ENCODE results near the gene BCL6B. TPM values are rescaled to one million over a fixed set of nuclear protein-coding genes. Genes with fewer than 3 reads are reported as not detected.

The BCL6B gene
- total RNA-seq, 1 experiment from 2014 or later = 11.4 TPM

DNA sequence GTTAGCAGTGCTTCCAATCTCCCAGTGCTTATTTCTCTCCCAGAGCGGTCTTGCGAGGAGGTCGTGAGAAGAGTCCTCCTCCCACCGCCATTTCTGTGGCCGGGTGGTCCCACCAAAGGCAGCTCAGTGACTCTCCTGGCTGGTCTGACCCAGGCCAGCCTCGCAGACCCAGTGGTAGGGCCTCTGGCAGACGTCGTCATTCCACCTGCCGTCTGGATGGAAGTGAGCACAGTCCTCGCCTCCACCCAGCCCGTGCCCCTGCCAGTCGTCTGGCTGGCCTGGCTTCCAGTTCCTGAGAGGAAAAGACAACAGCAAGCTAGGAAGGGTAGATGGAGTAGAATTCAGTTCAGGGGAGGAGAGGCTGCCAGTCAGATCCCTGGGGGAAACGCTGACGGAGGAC is 52.1 kb downstream of the BCL6B start (continued):
- TF ChIP-seq NR1H2 (CRISPR knock-in tag; IDR thresholded peaks at IDR 0.05) = no peak
- TF ChIP-seq ZNF423 (CRISPR knock-in tag; IDR thresholded peaks at IDR 0.05) = no peak
- TF ChIP-seq ZNF263 (CRISPR knock-in tag; IDR thresholded peaks at IDR 0.05; ENCODE audit: low read depth) = no peak
- TF ChIP-seq ZNF425 (CRISPR knock-in tag; conservative IDR thresholded peaks at IDR 0.05) = no peak

GRCh38 chr17:7077911-7078546 is 55.2 kb downstream of the BCL6B start:
- H3K27ac Mint-ChIP-seq = no peak overlapping the region
- peaks cover 8% of the 10 kb centered on the region for H3K27me3 Mint-ChIP-seq (ENCODE audit: low read depth)
- no peaks in the 10 kb centered on the region for H3K36me3 Mint-ChIP-seq
- peaks cover 13% of the 10 kb centered on the region for H3K9me3 Mint-ChIP-seq
- ATAC-seq = no peak
- no peaks in the 10 kb centered on the region for H3K4me1 Mint-ChIP-seq
- H3K4me3 Mint-ChIP-seq = no peak overlapping the region
- CTCF ChIA-PET = no interaction called here
- TF ChIP-seq SMAD3 (CRISPR knock-in tag; IDR thresholded peaks at IDR 0.05; ENCODE audit: borderline replicate concordance) (no peak), NR3C1 (CRISPR knock-in tag; conservative IDR thresholded peaks at IDR 0.05; ENCODE audit: low read depth) (no peak), ATF1 (CRISPR knock-in tag; IDR thresholded peaks at IDR 0.05) (no peak), GTF2I (CRISPR knock-in tag; conservative IDR thresholded peaks at IDR 0.05) (no peak), TP53 (CRISPR knock-in tag; IDR thresholded peaks at IDR 0.05) (no peak), RORB (CRISPR knock-in tag; IDR thresholded peaks at IDR 0.05) (no peak)
- TF ChIP-seq, protein P1, sequence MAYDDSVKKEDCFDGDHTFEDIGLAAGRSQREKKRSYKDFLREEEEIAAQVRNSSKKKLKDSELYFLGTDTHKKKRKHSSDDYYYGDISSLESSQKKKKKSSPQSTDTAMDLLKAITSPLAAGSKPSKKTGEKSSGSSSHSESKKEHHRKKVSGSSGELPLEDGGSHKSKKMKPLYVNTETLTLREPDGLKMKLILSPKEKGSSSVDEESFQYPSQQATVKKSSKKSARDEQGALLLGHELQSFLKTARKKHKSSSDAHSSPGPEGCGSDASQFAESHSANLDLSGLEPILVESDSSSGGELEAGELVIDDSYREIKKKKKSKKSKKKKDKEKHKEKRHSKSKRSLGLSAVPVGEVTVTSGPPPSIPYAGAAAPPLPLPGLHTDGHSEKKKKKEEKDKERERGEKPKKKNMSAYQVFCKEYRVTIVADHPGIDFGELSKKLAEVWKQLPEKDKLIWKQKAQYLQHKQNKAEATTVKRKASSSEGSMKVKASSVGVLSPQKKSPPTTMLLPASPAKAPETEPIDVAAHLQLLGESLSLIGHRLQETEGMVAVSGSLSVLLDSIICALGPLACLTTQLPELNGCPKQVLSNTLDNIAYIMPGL (CRISPR knock-in tag; IDR thresholded peaks at IDR 0.05) = no peak
- TF ChIP-seq, protein P2, sequence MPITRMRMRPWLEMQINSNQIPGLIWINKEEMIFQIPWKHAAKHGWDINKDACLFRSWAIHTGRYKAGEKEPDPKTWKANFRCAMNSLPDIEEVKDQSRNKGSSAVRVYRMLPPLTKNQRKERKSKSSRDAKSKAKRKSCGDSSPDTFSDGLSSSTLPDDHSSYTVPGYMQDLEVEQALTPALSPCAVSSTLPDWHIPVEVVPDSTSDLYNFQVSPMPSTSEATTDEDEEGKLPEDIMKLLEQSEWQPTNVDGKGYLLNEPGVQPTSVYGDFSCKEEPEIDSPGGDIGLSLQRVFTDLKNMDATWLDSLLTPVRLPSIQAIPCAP (CRISPR knock-in tag; IDR thresholded peaks at IDR 0.05) = no peak
- POLR2A ChIA-PET = no interaction called here
- DNase-seq (ENCODE audit: low spot score) = no peak

DNA sequence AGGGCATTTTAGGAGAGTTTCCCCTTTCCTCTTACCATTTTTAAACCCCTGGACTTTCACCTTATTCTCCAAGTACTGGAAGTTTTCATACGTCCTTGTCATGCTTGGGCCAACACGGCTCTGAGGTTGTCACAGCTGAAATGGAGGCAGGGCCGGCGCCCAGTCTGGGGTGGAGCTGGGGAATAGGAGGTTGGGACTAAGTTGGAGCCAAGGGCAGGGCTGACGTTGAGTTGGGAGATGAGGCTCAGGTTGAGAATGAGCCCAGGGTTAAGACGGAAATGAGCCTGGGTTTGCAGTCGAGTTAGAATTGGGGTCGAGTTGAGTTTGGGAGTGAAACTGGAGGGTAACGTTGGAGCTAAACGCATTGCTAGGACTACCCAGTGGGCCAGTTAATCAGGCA is 55.9 kb downstream of the BCL6B start:
- H3K36me3 Mint-ChIP-seq = no peaks in the 10 kb centered on the region
- H3K27ac Mint-ChIP-seq = no peak overlapping the region
- H3K4me3 Mint-ChIP-seq = no peak overlapping the region
- peaks cover 13% of the 10 kb centered on the region for H3K9me3 Mint-ChIP-seq
- peaks cover 8% of the 10 kb centered on the region for H3K27me3 Mint-ChIP-seq (ENCODE audit: low read depth)
- ATAC-seq = no peak
- CTCF ChIA-PET = no interaction called here
- no peaks in the 10 kb centered on the region for H3K4me1 Mint-ChIP-seq
- POLR2A ChIA-PET = no interaction called here
- DNase-seq (ENCODE audit: low spot score) = no peak
- TF ChIP-seq FOXP4 (CRISPR knock-in tag; IDR thresholded peaks at IDR 0.05) (no peak), CREM (CRISPR knock-in tag; IDR thresholded peaks at IDR 0.05) (no peak), GRHL2 (CRISPR knock-in tag; IDR thresholded peaks at IDR 0.05; ENCODE audit: insufficient replicate concordance, severe bottlenecking) (no peak), EMX1 (CRISPR knock-in tag; IDR thresholded peaks at IDR 0.05) (no peak), MYBL2 (CRISPR knock-in tag; IDR thresholded peaks at IDR 0.05) (no peak), SP1 (CRISPR knock-in tag; conservative IDR thresholded peaks at IDR 0.05) (no peak), ATF3 (CRISPR knock-in tag; conservative IDR thresholded peaks at IDR 0.05) (no peak)
- TF ChIP-seq, protein P3, sequence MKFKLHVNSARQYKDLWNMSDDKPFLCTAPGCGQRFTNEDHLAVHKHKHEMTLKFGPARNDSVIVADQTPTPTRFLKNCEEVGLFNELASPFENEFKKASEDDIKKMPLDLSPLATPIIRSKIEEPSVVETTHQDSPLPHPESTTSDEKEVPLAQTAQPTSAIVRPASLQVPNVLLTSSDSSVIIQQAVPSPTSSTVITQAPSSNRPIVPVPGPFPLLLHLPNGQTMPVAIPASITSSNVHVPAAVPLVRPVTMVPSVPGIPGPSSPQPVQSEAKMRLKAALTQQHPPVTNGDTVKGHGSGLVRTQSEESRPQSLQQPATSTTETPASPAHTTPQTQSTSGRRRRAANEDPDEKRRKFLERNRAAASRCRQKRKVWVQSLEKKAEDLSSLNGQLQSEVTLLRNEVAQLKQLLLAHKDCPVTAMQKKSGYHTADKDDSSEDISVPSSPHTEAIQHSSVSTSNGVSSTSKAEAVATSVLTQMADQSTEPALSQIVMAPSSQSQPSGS (CRISPR knock-in tag; IDR thresholded peaks at IDR 0.05; ENCODE audit: borderline replicate concordance, low read depth) = no peak
- TF ChIP-seq, protein P4, sequence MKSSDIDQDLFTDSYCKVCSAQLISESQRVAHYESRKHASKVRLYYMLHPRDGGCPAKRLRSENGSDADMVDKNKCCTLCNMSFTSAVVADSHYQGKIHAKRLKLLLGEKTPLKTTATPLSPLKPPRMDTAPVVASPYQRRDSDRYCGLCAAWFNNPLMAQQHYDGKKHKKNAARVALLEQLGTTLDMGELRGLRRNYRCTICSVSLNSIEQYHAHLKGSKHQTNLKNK (CRISPR knock-in tag; IDR thresholded peaks at IDR 0.05) = no peak

Measured in WTC11 (cell line).